Keratinocyte (primary cell): Measurements from ENCODE around the gene ETV3.

ENCODE experiments used
- CTCF ChIP-seq, 3 experiments: IDR thresholded peaks in 1 of 3; conservative IDR thresholded peaks in 1 of 3; optimal IDR thresholded peaks in 1 of 3; 2 replicates in 2 of 3; 3 replicates in 1 of 3; pipeline versions ENCODE3 to v1.5.1; 2011; ENCODE audit warnings: low read length in 3 of 3, mild to moderate bottlenecking in 3 of 3, moderate library complexity in 2 of 3, control low read depth in 1 of 3, inconsistent platforms in 1 of 3; ENCODE audit not compliant: insufficient read depth in 2 of 3; ENCODE audit errors: extremely low read depth in 1 of 3
- EZH2 ChIP-seq: IDR thresholded peaks from one replicate; pipeline ENCODE4 v1.6.1; 2012; ENCODE audit warnings: inconsistent platforms, mild to moderate bottlenecking, low read length, moderate library complexity

DNA sequence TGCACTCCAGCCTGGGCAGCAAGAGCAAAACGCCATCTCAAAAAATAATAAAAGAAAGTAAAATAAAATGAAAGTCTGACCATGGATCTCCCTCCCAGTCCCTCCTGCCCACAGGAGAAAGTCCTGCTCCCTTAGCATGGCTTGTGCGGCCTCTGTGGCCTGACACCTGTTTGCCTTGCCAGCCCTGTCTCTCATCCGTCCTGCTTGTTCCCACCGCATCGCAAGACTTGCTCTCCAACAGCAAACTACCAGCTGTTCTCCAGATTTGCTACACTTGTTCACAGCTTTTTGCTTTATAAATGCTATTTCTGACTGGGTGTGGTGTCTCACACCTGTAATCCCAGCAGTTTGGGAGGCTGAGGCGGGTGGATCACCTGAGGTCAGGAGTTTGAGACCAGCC, 41.3 kb downstream of the ETV3 start:
- no peak for TF ChIP-seq CTCF (optimal IDR thresholded peaks at IDR 0.05 in 1 of 3, IDR thresholded peaks at IDR 0.05 in 1 of 3, conservative IDR thresholded peaks at IDR 0.05 in 1 of 3; ENCODE audit: extremely low read depth in 1 of 3, insufficient read depth in 2 of 3, low read length in 3 of 3)
- TF ChIP-seq EZH2 = no peak
